Forelimb muscle (tissue), 1 donor: ENCODE data around the gene ACADVL. TPM values are rescaled to one million over a fixed set of nuclear protein-coding genes. Genes with fewer than 3 reads are reported as not detected.

ENCODE experiments used
- DNase-seq: peaks from one replicate; pipeline ENCODE4 v3.0.0-alpha.2; 2013; ENCODE audit warnings: low read depth
- polyA plus RNA-seq: library from polyadenylated mRNA; unstranded; fragments of 120-200 nt; gene quantifications from one replicate; pipeline ENCODE4 v1.2.1, GENCODE V29; 2013; ENCODE audit not compliant: insufficient read length

The ACADVL gene
- polyA plus RNA-seq, 1 donor = 243 TPM

GRCh38 chr17:7216242-7217112, 3.3 kb upstream of the ACADVL start:
- no peak for DNase-seq

- no peak for DNase-seq
Measured at GRCh38 chr17:7217113-7217987, 2.4 kb upstream of the ACADVL start.

- no peak for DNase-seq
Measured at GRCh38 chr17:7218166-7218565, 1.6 kb upstream of the ACADVL start.

- no peak for DNase-seq
Measured at GRCh38 chr17:7218758-7219157, 980 bp upstream of the ACADVL start.

- DNase-seq = no peak
Measured at GRCh38 chr17:7219229-7219811, 418 bp upstream of the ACADVL start.

GRCh38 chr17:7220593-7221277, 997 bp downstream of the ACADVL start:
- no peak for DNase-seq

- DNase-seq = no peak
Measured at GRCh38 chr17:7221278-7222092, 1.7 kb downstream of the ACADVL start.

GRCh38 chr17:7222093-7222971, 2.6 kb downstream of the ACADVL start:
- no peak for DNase-seq

- no peak for DNase-seq
Measured at GRCh38 chr17:7222972-7223292, 3.2 kb downstream of the ACADVL start.

GRCh38 chr17:7223375-7223774, 3.6 kb downstream of the ACADVL start:
- no peak for DNase-seq

- no peak for DNase-seq
Measured at GRCh38 chr17:7224110-7224509, 4.4 kb downstream of the ACADVL start.

- DNase-seq = no peak
Measured at GRCh38 chr17:7224661-7225111, 4.9 kb downstream of the ACADVL start.

GRCh38 chr17:7225711-7226331, 6.1 kb downstream of the ACADVL start:
- no peak for DNase-seq

GRCh38 chr17:7226721-7227710, 7.3 kb downstream of the ACADVL start:
- DNase-seq = no peak

GRCh38 chr17:7228920-7229319, 9.2 kb downstream of the ACADVL start:
- no peak for DNase-seq

- no peak for DNase-seq
Measured at GRCh38 chr17:7229504-7229903, 9.8 kb downstream of the ACADVL start.

- DNase-seq = no peak
Measured at GRCh38 chr17:7232114-7232513, 12.4 kb downstream of the ACADVL start.

- DNase-seq = no peak
Measured at GRCh38 chr17:7233701-7234082, 14.0 kb downstream of the ACADVL start.
